NCI-H524 treated with DMSO at 0.1 percent for 48 hours (cell line): ENCODE data around the gene GATD1.

Source experiments
- DNase-seq: peaks from one replicate; lab custom pipeline; 2025; lab: John Stamatoyannopoulos, UW

The GATD1 gene

DNA sequence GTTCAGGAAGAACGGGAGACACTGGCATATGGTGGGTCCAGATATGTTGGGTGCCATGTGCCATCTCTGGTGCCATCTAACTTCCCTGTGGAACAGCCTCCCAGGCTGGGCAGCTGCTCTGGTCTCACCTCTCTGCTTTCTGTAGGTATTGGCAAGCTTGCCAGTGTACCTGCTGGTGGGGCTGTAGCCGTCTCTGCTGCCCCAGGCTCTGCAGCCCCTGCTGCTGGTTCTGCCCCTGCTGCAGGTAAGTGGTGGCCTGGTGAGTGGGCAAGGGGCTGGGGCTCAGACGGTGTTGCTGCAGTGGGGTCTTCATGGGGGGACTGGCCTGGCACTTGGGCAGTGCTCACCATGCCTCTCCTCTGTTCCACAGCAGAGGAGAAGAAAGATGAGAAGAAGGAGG, 35.1 kb upstream of the GATD1 start:
- DNase-seq, result no peak

DNA sequence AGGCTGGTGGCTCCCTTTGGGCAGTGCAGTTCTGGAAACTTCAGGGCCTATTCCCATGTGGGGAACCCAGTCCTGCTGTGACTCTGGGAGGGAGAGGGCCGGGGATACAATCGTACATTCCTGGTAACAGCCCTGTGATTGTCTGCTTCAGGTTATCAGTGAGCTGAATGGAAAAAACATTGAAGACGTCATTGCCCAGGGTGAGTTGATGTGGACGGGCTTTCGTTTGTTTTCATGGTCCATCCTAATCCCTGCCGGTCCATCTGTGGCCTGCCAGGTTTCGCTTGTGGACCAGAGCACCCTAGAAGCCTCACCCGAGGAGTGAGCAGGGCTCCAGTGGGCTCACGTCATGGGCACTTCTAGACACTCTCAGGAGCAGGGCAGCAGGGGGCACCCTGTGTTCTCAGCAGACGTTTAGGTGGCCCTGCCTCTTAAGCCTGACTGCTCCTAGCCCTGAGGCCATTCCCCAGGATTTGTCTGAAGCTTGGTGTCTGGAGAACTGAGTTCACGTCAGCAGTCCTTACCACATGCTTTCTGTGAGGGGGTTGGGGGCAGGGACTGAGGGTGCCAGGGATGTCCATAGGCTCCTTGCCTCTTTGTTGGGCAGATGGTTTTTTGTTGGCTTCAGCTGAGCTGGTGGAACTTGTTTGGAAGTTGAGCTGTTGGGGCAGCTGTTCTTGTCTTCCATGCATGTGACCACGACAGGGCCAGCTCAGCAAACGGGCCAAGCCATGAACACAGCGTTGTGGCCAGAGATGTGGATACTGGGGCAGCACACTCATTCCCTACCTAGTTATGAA, 34.4 kb upstream of the GATD1 start:
- no peak for DNase-seq

DNA sequence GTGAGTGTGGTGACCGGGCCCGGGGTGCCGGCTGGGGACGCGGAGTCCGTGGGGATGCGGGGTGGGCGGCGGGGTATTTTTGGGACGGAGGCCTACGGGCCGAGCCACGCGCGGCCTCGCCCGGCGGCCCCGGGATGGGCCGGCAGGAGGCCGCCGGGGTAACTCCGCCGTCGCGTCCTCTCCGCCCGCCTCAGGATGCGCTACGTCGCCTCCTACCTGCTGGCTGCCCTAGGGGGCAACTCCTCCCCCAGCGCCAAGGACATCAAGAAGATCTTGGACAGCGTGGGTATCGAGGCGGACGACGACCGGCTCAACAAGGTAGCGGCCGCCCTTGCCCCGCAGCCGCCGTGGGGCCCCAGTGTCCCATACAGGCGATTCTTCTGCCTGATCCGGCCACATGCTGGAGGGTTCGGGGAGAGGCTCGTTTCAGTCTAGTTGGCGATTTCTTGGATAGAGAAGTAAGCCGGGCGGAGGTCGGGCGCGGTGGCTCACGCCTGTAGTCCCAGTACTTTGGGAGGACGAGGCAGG, 32.8 kb upstream of the GATD1 start:
- no peak for DNase-seq

DNA sequence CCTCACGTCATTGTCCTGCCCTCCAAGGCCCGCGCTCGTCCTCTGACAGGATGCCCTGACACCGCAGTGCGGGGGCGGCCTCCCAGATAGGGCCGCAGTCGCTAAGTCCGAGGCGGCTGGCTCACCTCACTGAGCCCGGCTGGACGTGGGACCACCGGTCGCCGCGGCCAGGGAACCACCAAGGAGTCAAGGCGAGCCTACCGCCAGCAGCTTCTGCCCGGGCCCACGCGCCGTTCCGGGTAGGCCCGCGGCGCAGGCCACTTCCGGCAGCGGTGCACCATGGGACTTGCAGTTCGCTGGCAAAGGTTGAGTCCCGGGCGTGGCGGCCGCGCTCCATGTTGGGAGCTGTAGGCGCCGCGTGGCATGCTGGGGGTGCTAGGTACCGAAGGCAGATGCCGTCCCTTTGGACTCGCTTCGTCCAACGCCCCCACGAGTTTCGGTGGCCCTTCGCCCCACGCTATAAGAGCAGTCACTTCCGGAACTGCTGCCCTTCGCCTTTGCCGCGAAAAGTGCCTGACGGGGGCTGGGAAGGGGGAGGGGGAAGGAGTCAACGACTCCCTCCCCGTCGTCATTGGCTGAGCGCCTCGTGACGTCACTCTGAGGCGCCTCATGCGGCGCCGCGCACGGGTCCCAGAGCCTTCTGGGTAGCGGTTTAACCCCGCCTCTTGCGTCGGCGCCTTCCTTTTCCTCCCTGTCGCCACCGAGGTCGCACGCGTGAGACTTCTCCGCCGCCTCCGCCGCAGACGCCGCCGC, 32.2 kb upstream of the GATD1 start, which contains the start of gene RPLP2:
Gene RPLP2, plus strand, starts transcription at position 681 of the 753 bp plus-strand sequence. CDS start 268 bp downstream, outside the sequence.
- DNase-seq, result peak; percentile 72

DNA sequence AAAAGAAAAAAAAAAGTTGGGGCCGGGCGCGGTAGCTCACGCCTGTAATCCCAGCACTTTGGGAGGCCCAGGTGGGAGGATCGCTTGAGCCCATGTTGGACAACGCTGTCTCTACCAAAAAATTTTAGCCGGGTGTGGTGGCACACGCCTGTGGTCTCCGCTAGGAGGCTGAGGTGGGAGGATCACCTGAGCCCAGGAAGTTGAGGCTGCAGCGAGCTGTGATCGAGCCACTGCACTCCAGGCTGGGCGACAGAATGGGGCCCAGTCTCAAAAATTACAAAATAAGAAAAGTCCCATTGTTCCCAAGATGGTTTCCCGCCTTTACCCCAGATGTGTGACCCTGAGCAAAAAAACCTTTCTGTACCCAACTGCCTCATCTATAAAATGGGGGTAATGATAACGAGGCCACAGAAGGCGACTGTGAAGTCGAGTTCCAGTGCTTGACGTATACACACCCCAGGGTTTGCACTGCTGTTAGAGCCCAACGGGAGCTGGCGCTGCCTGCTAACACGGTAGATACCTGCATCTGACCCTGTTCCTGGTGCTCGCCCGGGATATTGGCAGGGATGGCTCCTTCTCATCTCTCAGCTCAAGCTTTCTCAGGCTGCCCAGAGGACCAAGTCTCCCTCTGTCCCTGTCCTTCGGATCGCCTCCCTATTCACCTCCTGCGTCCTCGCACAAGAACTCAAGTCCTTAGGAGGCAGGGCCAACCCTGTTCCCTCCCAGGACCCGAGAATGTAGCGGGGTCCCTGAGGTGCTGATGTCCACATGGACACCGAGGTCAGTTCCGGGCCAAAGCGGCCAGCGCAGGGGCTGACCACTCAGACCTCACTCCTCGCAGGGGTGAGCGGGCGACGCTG, 31.4 kb upstream of the GATD1 start:
- DNase-seq, result no peak

DNA sequence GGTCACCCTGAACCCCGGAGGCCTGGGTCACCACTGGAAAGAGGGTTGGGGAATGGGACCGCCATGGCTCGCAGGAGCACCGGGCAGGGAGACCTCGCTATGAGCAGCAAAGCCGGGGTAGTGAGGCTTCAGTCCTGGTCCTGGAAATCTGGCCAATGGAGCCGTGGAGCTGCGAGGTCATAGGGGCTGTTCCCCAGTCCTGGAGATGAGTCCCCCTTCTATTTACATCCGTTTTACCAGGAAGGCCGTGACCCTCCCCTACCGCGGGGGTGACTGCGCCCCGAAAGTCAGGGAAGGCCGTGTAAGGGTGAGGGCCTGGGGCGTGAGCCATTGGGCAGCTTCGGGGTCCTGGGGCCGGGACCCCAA, 27.3 kb upstream of the GATD1 start:
- DNase-seq, result no peak

DNA sequence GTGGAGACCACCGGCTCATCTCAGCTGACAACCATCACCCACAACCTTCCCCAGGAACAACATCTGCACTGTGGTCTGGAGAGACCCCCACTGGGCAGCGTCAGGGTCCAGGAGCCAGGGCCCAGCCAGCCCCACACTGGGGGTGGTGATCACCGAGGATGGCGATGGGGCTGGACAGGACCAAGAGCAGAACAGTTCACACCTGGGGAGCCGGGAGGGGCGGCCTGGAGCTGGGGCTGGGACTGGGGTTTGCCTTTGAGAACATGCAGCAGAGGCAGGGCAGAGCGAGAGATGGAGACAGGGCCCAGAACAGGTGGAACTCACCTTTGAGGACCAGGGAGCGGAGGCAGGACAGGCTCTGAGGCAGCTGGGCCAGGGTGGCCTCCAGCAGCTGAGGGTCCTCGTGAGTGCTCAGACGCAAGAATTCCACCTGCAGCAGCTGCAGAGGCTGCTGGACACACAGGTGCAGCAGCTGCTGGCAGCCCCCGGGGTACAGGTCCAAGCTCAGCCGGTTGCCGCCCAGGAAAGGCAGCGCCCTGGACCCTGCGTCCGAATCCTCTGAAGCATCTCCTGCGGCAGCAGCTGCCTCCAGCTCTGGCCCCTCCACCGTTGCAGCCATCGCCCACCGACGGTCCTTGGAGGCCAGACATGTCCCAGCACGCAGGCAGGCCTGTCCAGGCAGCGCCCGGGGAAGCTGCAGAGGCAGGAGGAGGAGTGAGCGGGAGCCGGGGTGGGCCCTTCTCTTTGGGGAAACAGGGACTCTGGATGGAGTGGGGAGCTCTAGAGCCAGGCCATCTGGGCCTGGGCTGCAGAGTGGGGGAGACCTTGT, 26.7 kb upstream of the GATD1 start:
- no peak for DNase-seq

DNA sequence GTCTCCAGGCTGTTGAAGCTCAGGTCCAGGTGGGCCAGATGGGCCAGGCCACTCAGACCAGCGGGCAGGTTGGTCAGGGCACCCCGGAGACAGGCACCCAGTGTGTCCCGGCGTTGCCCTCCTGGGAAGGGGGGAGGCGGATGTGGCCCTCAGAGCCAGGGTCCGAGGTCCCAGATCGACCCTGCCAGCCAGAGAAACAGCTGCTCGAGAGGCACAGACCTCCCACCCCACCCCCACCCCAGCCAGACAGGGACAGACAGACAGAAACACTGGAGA, 26.1 kb upstream of the GATD1 start:
- DNase-seq, result no peak

DNA sequence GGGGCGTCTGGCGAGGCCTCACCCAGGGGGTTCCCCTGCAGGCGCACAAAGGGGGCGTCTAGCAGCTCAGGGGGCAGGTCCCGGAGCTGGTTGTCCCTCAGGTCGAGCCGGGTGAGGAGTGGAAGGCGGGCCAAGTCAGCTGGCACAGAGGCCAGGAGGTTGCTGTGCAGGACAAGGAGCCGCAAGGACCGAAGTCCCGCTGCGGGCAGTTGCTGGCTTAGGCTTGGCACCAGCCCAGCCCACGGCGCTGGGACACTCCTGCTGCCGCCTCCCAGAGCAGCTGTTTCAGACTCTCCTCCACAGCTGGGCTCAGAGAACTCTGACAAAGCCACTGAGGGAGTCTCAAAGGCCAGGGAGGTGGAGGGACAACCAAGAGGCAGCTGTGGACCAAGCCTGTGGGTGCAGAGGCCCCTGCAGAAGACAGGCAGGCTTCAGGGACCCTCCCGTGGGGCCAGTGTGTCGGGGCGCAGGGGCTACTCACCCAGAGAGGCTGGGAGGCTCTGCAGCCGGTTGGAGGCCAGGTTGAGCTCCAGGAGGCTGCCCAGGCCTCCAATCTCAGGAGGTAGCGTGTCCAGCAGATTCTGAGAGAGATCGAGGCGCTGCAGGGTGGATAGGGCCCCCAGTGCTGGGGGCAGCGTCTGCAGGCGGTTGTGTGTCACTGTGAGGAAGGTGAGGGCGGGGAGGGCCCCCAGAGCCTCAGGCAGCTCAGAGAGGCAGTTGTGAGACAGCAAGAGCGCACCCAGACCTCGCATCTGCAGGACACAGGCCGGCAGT, 25.6 kb upstream of the GATD1 start:
- DNase-seq, result no peak

DNA sequence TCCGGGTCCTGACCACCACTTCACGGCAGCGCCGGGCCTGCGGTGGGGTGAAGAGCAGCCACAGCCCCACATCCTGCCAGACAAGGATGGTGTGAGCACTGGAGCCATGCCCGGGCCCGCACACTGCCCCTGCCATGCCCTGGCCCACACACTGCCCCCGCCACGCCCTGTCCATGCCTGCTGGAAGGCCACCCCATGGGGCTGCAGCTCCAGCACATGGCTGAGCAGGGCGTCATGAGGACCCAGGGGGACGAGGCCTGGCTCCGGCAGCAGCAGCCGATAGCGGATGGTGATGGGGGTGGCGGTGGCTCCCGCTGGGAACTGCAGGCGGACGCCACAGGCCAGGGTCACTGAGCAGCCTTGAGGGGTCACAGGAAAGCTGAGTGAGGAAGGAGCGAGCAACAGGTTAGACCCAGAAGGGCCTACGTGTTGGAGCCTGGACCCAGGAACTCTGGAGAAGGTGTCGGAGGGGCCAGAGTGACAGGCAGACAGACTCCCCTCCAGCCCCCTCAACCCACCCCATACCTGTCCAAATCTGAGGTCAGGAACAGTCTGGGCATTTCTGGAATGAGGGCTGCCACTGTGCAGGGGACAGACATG, 24.8 kb upstream of the GATD1 start:
- DNase-seq, result no peak

DNA sequence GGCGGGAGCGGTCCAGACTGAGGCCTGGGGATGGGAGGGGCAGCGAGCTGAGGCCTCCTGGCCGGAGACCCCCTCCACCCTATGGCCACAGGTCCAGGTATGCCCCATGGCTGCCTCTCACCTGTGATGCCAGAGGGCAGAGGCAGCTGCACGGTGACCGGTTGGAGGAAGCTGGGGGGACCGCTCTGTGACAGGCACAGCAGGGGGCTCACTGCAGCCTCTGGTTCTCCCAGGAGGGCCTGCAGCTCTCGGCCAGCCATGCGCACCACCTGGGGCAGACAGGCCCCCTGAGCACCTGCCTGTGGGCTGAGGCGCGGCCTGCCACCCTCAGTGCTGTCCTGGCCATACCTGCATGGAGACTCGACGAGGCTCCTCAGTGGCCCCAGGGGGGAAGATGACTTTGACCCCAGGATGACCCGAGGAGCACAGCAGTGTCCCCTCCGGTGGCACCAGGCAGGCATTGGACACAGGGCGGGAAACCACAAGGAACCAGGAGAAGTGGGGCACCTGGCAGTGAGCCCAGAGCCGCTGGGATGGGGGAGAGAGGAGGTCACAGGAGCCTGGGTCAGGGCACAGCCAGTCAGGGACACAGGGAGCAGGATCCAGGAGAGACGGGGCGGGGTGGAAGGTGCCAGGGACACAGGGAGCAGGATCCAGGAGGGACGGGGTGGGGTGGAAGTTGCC, 24.0 kb upstream of the GATD1 start:
- DNase-seq, result no peak

DNA sequence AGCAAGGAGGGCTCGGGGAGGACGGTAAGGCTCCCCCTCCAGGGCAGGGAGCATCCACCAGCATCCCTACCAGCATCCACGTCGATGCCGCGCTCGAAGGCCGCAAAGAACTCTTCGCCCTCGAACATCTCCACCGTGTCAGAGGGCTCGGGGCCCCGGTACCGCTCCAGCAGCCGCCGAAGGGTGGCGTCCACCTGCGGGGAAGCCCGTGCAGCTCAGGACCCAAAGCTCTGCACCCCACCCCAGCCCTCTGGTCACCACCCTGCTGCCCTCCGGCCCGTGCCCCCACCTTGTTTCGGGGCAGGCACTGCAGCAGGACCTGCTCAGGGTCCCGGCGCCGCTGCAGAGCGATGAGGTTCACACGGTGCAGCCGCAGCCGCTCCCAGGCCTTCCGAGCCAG, 23.2 kb upstream of the GATD1 start:
- DNase-seq, result no peak

DNA sequence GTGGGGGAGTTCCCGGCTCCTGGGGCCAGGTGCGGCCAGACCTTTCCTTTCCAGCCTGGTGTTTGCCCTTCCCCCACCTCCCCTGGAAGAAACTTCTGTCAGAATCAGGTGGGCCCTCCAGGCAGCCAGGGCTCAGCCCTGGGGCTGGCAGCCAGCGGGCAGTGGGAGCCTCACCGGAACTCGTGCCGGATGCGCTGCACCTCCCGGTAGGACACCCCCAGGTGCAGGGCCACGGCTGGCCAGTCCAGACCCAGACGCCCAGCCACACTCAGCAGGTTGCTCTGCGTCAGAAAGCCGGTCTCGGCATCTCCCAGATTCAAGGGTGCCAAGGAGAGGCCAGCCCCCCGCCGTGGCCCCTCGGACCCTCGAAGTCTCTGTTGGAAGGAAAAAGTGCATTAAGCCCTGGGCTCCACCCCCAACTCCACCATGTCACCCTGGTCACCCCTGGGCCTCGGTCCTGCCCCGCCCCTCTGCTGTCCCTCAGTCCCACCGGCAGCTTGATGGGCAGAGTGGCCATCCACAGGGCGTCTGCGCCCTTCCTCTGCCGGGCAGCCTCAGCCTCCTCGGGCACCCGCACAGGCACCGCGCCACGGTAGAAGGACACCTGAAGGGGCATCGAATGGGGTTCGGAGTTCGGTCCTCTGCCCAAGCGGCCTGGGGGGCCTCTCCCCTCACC, 22.5 kb upstream of the GATD1 start:
- no peak for DNase-seq

DNA sequence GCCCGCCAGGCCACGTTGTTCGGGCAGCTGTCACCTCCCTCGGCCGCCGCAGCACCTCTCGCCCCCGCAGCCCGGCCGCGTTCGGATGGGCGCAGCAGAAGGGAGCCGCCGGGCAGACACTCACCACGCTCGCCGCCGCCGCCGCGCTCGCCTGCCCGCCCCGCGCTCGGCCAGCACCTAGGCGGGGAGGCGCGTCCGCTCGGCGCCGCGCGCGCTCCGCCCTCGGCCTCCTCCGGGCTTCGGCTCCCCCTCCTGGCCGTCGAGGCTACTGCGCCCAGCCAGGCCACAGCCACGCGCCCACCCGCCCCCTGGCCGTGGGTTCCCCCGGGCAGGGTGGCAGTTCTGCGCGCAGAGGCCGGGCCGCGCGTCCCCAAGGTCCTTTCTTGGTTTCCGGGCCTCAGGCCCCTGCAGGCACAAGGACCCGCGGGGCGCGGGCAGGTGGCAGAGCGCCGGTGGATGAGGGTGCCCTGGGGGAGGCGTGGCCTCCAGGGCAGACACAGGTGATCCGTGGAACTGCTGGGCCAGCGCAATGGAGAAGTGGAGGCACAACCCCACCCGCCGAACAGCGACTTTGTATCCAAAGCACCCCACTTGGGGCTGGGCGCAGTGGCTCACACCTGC, 20.9 kb upstream of the GATD1 start, which contains the start of gene SLC25A22:
Gene SLC25A22, minus strand, starts transcription at position 189 of the 621 bp plus-strand sequence. CDS start 3,275 bp downstream, outside the sequence.
- DNase-seq, result no peak

DNA sequence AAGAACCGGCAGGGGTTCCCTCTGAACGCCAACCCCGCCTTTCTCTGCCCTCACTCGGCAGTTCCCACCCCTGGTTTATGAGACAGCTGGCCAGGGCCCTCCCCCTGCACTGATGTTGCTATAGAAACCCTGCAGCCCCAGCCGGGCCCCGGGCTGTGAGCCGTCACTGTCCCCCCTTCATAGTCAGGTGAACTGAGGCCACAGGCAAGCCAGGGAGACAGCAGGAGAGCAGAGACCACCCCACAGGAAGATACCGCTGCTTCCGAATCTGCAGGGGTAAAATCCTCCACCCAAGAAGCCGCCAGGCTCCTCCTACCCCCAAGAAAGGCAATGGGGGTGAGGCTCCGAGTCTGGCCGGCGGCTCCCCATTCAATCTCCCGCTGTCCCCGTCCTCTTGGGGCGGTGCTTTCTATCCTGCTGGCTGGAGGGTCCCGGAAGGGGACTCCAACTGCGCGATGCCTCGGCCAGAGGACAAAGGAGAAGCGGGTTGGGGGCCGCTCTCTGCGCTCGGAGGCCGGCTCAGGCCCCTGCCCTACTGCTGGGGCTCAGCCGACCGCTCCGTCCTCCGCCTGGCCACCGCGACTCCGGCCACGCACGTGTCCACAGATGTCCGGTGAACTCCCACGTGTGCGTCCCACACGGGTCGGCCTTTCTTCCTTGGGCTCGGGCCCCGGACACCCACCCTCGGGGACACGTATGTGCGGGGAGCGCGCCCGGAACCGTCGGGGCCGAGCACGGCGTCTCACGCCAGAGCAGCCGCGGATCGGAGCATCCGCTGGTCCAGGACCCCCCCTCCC, 20.2 kb upstream of the GATD1 start:
- DNase-seq, result peak; percentile 27

DNA sequence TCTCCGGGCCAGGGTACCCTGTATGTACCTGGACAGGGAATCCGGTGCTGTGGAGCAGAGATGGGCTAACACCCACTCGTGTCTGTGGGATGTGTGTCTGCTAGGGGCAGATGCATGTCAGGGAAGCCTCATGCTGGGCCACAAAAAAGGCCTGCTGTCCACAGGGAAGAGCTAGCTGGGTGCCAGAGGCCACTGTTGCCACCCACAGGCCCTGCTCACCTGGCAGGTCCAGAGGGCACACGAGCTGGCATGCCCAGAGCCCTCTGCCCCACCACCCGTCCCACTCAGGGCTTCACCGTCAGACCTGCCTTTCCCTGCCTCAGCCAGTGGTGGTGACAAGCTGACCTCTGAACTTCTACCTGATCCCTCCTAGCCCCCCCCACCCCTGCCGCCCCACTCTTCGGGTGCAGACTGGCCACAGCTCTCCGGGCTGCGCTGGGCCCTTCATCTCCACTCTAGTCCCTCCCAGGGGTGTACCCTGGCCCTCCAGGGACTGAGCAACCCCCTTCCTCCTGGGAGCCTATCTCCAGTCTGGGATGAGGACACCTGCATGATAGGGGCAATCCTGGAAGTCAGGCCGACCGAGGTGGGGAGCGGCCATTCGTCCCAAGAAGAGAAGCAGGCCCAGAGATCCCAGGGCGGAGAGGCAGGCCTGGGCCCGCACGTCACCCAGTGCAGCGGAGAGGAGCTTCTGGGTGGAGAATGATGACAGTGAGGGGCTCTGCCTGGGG, 19.4 kb upstream of the GATD1 start:
- no peak for DNase-seq
